Heart right ventricle (tissue), 16 donors: ENCODE results near the gene TRABD2B. TPM values are rescaled to one million over a fixed set of nuclear protein-coding genes. Genes with fewer than 3 reads are reported as not detected.

Experiments used
- ATAC-seq, 8 donors: fragments of 200-7000 bp; cut with Tn5 transposase; one replicate each; pipeline ENCODE4 v1.9.1; 2020; ENCODE audit warnings: mild to moderate bottlenecking in 8 of 8, moderate library complexity in 8 of 8, moderate number of reproducible peaks in 1 of 8
- DNase-seq, 2 donors: peaks; one replicate each; pipeline ENCODE4 v3.0.0-alpha.2; 2020
- H3K27ac ChIP-seq, 10 donors: fragments of 200-600 bp; sonication (generic) in 2 of 10; one replicate each; pipeline versions ENCODE4 v1.5.0 to v1.8.0; 2020 to 2022; ENCODE audit warnings: mild to moderate bottlenecking in 3 of 10
- H3K27me3 ChIP-seq, 7 donors: fragments of 200-600 bp; one replicate each; pipeline ENCODE4 v1.8.0; 2021 to 2022; ENCODE audit warnings: mild to moderate bottlenecking in 2 of 7
- H3K36me3 ChIP-seq, 9 donors: fragments of 200-600 bp; sonication (generic) in 1 of 9; one replicate each; pipeline versions ENCODE4 v1.5.0 to v1.8.0; 2020 to 2022; ENCODE audit warnings: mild to moderate bottlenecking in 2 of 9
- H3K4me1 ChIP-seq, 9 donors: fragments of 200-600 bp; sonication (generic) in 1 of 9; one replicate each; pipeline versions ENCODE4 v1.5.0 to v1.8.0; 2020 to 2022; ENCODE audit warnings: mild to moderate bottlenecking in 4 of 9
- H3K4me3 ChIP-seq, 10 donors: fragments of 200-600 bp; sonication (generic) in 2 of 10; one replicate each; pipeline versions ENCODE4 v1.5.0 to v1.8.0; 2020 to 2022; ENCODE audit warnings: mild to moderate bottlenecking in 7 of 10, moderate library complexity in 2 of 10
- H3K9me3 ChIP-seq, 11 donors: fragments of 200-600 bp in 10 of 11; sonication (generic) in 2 of 11; one replicate each; pipeline versions ENCODE4 v1.5.0 to v1.8.0; 2013 to 2022; ENCODE audit warnings: mild to moderate bottlenecking in 2 of 11, control low read depth in 1 of 11, moderate library complexity in 1 of 11
- CTCF ChIP-seq, 9 donors: fragments of 200-600 bp; sonication (generic) in 2 of 9; IDR thresholded peaks; one replicate each; pipeline versions ENCODE4 v1.5.0 to v1.8.0; 2021 to 2022; ENCODE audit warnings: antibody characterized with exemption in 9 of 9, mild to moderate bottlenecking in 5 of 9, moderate library complexity in 1 of 9
- WGBS, 2 donors: extraction: QIAGEN DNeasy Blood & Tissue Kit; methylation state at CpG; one replicate each; pipeline ENCODE4 v1.1.7; 2013; ENCODE audit warnings: inconsistent platforms in 1 of 2; 5-methylcytosine and 5-hydroxymethylcytosine counted together
- intact Hi-C, 10 donors: fragments of 100-400 bp; cut with DNase I; formaldehyde crosslinking; loops; one replicate each; pipeline versions ENCODE4 v1.11.1 to v1.14.2; 2022
- polyA plus RNA-seq, 2 donors: library from polyadenylated mRNA; stranded (reverse); fragments of 200-250 nt; gene quantifications; one replicate each; pipeline ENCODE4 v1.2.3, GENCODE V29; 2013
- total RNA-seq, 10 donors: library from RNA; stranded (reverse); fragmentation: NEBNext Ultra II Directional in 3 of 10; extraction: Animal tissue kit (Norgen Biotek cat#: 25700) in 3 of 10; gene quantifications; one replicate each; pipeline versions ENCODE4 v1.2.1 to v1.2.4, GENCODE V29; 2021 to 2023
- donor health status: Arrhythmogenic right ventricular cardiomyopathy.
- donor health status: ischemic (EF 13 %, LVEDD 7.1; RV severe dilation, severe dysfunction).
- donor health status: healthy with polysubstance abuse.
- donor health status: DM: no; HTN: yes; CAD: no.
- donor health status: DM: no; HTN: no; CAD: no.
- donor health status: ischemic (EF 25% LVEDD 6.9; RV normal size, moderate dysfunction).
- donor health status: ischemic (EF 25% LVEDD 5.7; RV mildly dilated, moderate dysfunction).
- donor health status: healthy.
- donor health status: DM: yes; HTN: yes; CAD: no.
- donor health status: Ischemic cardiomyopathy.
- donor health status: ischemic (EF 35%, LVEDD 5.7; RV mildly dilated, moderate dysfunction).
- donor health status: nonischemic (EF 11% LVEDD 7.7; RV severe dilation, severe dysfunction).
- donor health status: DM: yes; HTN: yes; CAD: no.
- donor health status: PGD.
- donor health status: ischemic (EF 29% LVEDD 5.4; RV normal size, mild dysfunction).
- donor health status: nonischemic (EF 23%, LVEDD 6.1; RV moderate dilation, normal function).

TRABD2B gene
- total and polyA plus RNA-seq, 12 donors = 0.21 to 1.1 (median 0.53) TPM

GRCh38 chr1:48013270-48013669 is 16.1 kb upstream of the TRABD2B start:
- TF ChIP-seq CTCF (IDR thresholded peaks at IDR 0.05) = no peak
- intact Hi-C loops = no loop called here
- Histone ChIP-seq H3K4me3 (no peak overlapping the region), H3K4me1 (peaks cover 0 to 12% (median 0%) of the 10 kb centered on the region in 9 donors), H3K27ac (no peak overlapping the region), H3K9me3 (no peaks in the 10 kb centered on the region), H3K36me3 (no peaks in the 10 kb centered on the region), H3K27me3 (peaks cover 0 to 15% (median 0%) of the 10 kb centered on the region in 7 donors)
- DNase-seq (no peak), ATAC-seq (no peak)

GRCh38 chr1:48007047-48007446 is 9.9 kb upstream of the TRABD2B start:
- intact Hi-C loops = loop anchor here in 1 of 10 donors (10.0 kb wide), 1 partner anchor 222 kb away; no protein-coding TSS in a partner anchor
- ATAC-seq = peak in 3 of 8 donors; percentile 41 to 65 (median 52)

GRCh38 chr1:48006264-48006663 is 9.1 kb upstream of the TRABD2B start:
- DNase-seq (no peak), ATAC-seq (no peak)
- Histone ChIP-seq H3K27me3 (peaks cover 0 to 7% (median 0%) of the 10 kb centered on the region in 7 donors), H3K9me3 (no peaks in the 10 kb centered on the region), H3K4me1 (peaks cover 0 to 5% (median 0%) of the 10 kb centered on the region in 9 donors), H3K27ac (no peak overlapping the region), H3K4me3 (no peak overlapping the region), H3K36me3 (no peaks in the 10 kb centered on the region)
- TF ChIP-seq CTCF (IDR thresholded peaks at IDR 0.05) = no peak
- intact Hi-C loops = loop anchor here in 1 of 10 donors (10.0 kb wide), 1 partner anchor 221 kb away; no protein-coding TSS in a partner anchor
- WGBS, 2 donors = 84 to 92% methylated on average over 1 of the region's 1 CpG

More at GRCh38 chr1:48007047-48007446, 9.9 kb upstream of the TRABD2B start:
- 35 to 54% methylated on average over 2 of the region's 2 CpGs for WGBS, 2 donors
- Histone ChIP-seq H3K27ac (no peak overlapping the region), H3K4me3 (no peak overlapping the region), H3K27me3 (peaks cover 0 to 2% (median 0%) of the 10 kb centered on the region in 7 donors), H3K4me1 (peaks cover 0 to 5% (median 0%) of the 10 kb centered on the region in 9 donors), H3K9me3 (no peaks in the 10 kb centered on the region), H3K36me3 (no peaks in the 10 kb centered on the region)
- no peak for TF ChIP-seq CTCF (IDR thresholded peaks at IDR 0.05)
- no peak for DNase-seq

GRCh38 chr1:48005253-48006117 is 8.3 kb upstream of the TRABD2B start:
- Histone ChIP-seq H3K4me1 (peaks cover 0 to 5% (median 0%) of the 10 kb centered on the region in 9 donors), H3K27me3 (peaks cover 0 to 12% (median 2%) of the 10 kb centered on the region in 7 donors), H3K9me3 (no peaks in the 10 kb centered on the region), H3K27ac (no peak overlapping the region), H3K4me3 (no peak overlapping the region), H3K36me3 (no peaks in the 10 kb centered on the region)
- intact Hi-C loops = loop anchor here in 1 of 10 donors (10.0 kb wide), 1 partner anchor 221 kb away; no protein-coding TSS in a partner anchor
- WGBS, 2 donors = 87 to 88% methylated on average over 8 of the region's 8 CpGs
- no peak for DNase-seq
- ATAC-seq = no peak
- no peak for TF ChIP-seq CTCF (IDR thresholded peaks at IDR 0.05)
